Measurements from ENCODE around the gene FADS1.

GRCh38 chr11:61793829-61794204, 23.0 kb downstream of the FADS1 start:
- TF ChIP-seq CTCF (IDR thresholded peaks at IDR 0.05): no peak
- no peak for TF ChIP-seq NR2C2 (CRISPR knock-in tag; IDR thresholded peaks at IDR 0.05)
